Measurements from ENCODE around the gene TMEM259. TPM values are rescaled to one million over a fixed set of nuclear protein-coding genes. Genes with fewer than 3 reads are reported as not detected.

TMEM259 gene
- total and polyA plus RNA-seq, 2 of the 8 experiments (the other 6 are each of a cell fraction or from before 2014, with no cell fraction given), result 140 to 243 TPM

DNA sequence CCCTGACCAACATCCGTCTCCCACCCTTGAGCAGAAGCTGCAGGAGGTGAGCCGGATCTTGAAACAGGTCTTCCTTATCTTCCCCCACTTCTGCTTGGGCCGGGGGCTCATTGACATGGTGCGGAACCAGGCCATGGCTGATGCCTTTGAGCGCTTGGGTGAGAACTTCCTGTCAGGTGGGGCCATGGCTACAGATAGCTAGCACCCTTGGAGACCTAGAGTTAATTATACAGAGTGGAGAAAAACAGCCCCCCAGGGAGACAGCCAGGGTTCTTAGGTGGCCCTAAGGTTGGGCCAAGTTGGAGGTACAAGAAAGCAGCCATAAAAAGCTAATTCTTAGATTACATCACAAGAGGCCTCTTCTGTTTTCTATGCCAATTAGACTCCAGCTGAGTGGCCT is 37.2 kb upstream of the TMEM259 start:
- no peak overlapping the region for H2AK5ac ChIP-seq (ENCODE audit: low read depth, low read length)
- no peak overlapping the region for H3K4me2 ChIP-seq (ENCODE audit: insufficient read depth in 1 of 2, low read depth in 2 of 2, low read length in 2 of 2)
- H3K4me1 ChIP-seq (replicated peaks in 1 of 4; ENCODE audit: control insufficient read depth in 3 of 4, insufficient read depth in 4 of 4, low read length in 3 of 4), result peaks cover 0 to 4% (median 0%) of the 10 kb centered on the region in 4 experiments; a peak in 1 of 7 replicates
- CTCF ChIA-PET (ENCODE audit: partially characterized antibody), result interaction anchor here (0.6 to 2.4 kb wide), 3 partner anchors 9 to 287 kb away, joined by 3 to 7 read pairs (median 4); partner anchors contain the start of gene ARHGAP45
- H3K79me1 ChIP-seq (ENCODE audit: low read depth, low read length), result no peaks in the 10 kb centered on the region
- no peak overlapping the region for H2BK15ac ChIP-seq (ENCODE audit: low read length)
- no peak overlapping the region for H3K27ac ChIP-seq (ENCODE audit: low read depth, low read length)
- no peak overlapping the region for H3K56ac ChIP-seq (replicated peaks; ENCODE audit: insufficient read length, low read depth, low read length)
- peaks cover 38 to 63% of the 10 kb centered on the region in 2 experiments for H3K9me3 ChIP-seq (ENCODE audit: insufficient read depth in 2 of 2, low read depth in 1 of 2, low read length in 1 of 2)
- H2AFZ ChIP-seq (ENCODE audit: low read length), result no peak overlapping the region
- no peak overlapping the region for H2BK20ac ChIP-seq (ENCODE audit: low read length)
- no peak overlapping the region for H4K91ac ChIP-seq (replicated peaks; ENCODE audit: insufficient read length, low read length)
- no peak overlapping the region for H4K8ac ChIP-seq (ENCODE audit: extremely low read depth, insufficient read depth, low read length)
- no peak overlapping the region for H3K18ac ChIP-seq (ENCODE audit: extremely low read depth, low read length)
- H3K23me2 ChIP-seq (ENCODE audit: low read depth, low read length), result no peaks in the 10 kb centered on the region
- H3K14ac ChIP-seq (ENCODE audit: insufficient read length), result no peak overlapping the region
- no peak overlapping the region for H2BK120ac ChIP-seq (replicated peaks; ENCODE audit: low read depth, low read length)
- H3K9ac ChIP-seq (replicated peaks in 1 of 4; ENCODE audit: extremely low read depth in 1 of 4, low read depth in 3 of 4, low read length in 3 of 4), result no peak overlapping the region
- 92% methylated on average over 5 of the region's 5 CpGs; no CpG with 5 or more reads in 1 of the 2 experiments for WGBS, 2 experiments (ENCODE audit: extremely low coverage in 1 of 2, insufficient coverage in 1 of 2, insufficient read length in 1 of 2, insufficient replicate concordance in 2 of 2, low coverage in 1 of 2, low lambda C conversion rate in 2 of 2, missing lambda C conversion rate in 1 of 2)
- no peak overlapping the region for H4K5ac ChIP-seq (ENCODE audit: insufficient read length, low read depth, low read length)
- peaks cover 0 to 2% of the 10 kb centered on the region in 2 experiments for H4K20me1 ChIP-seq (replicated peaks in 1 of 2; ENCODE audit: control insufficient read depth in 1 of 2, insufficient read depth in 2 of 2, low read length in 2 of 2)
- no peak overlapping the region for H3K4ac ChIP-seq (replicated peaks; ENCODE audit: insufficient read length, low read depth, low read length)
- no peak for FAIRE-seq
- no peak overlapping the region for H2BK5ac ChIP-seq (ENCODE audit: low read depth, low read length)
- no peak overlapping the region for H3K23ac ChIP-seq (ENCODE audit: insufficient read length)
- H3K27me3 ChIP-seq (replicated peaks in 1 of 4; ENCODE audit: control insufficient read depth in 3 of 4, extremely low read depth in 1 of 4, insufficient read depth in 3 of 4, low read length in 3 of 4), result no peaks in the 10 kb centered on the region; a peak in 1 of 7 replicates
- POLR2A ChIA-PET (ENCODE audit: partially characterized antibody), result interaction anchor here (1.5 to 2.1 kb wide), 3 partner anchors 10 to 21 kb away, joined by 4 to 8 read pairs (median 8); partner anchors contain the start of gene ABCA7
- H2BK12ac ChIP-seq (ENCODE audit: low read depth, low read length), result no peak overlapping the region
- H3K36me3 ChIP-seq (ENCODE audit: control insufficient read depth in 2 of 4, insufficient read depth in 4 of 4, low read length in 3 of 4), result peaks cover 0 to 49% (median 14%) of the 10 kb centered on the region in 4 experiments; a peak in 6 of 8 replicates
- no peak for DNase-seq (ENCODE audit: low read depth in 1 of 2, low spot score in 2 of 2)
- no peaks in the 10 kb centered on the region for H3K79me2 ChIP-seq (ENCODE audit: control insufficient read depth in 1 of 2, insufficient read depth in 2 of 2, low read length in 2 of 2)
- H3K4me3 ChIP-seq (ENCODE audit: extremely low read depth in 1 of 4, insufficient read depth in 2 of 4, low read depth in 3 of 4, low read length in 4 of 4), result no peak overlapping the region
- TF ChIP-seq CEBPB (IDR thresholded peaks at IDR 0.05; ENCODE audit: low read depth, low read length) (no peak), SUZ12 (IDR thresholded peaks at IDR 0.05; ENCODE audit: low read length) (no peak), SIX5 (IDR thresholded peaks at IDR 0.05; ENCODE audit: low read depth, low read length) (no peak), HDAC6 (IDR thresholded peaks at IDR 0.05; ENCODE audit: low read depth, low read length) (no peak), TBP (IDR thresholded peaks at IDR 0.05; ENCODE audit: low read depth, low read length) (no peak), RAD21 (IDR thresholded peaks at IDR 0.05 in 1 of 2, conservative IDR thresholded peaks at IDR 0.05 in 1 of 2; ENCODE audit: low read depth in 2 of 2, low read length in 2 of 2) (no peak), HDAC2 (IDR thresholded peaks at IDR 0.05; ENCODE audit: borderline replicate concordance in 1 of 2, low read depth in 2 of 2, low read length in 2 of 2) (no peak), CHD1 (IDR thresholded peaks at IDR 0.05; ENCODE audit: low read depth, low read length) (no peak), SIRT6 (IDR thresholded peaks at IDR 0.05; ENCODE audit: low read length) (no peak), RFX5 (IDR thresholded peaks at IDR 0.05; ENCODE audit: borderline replicate concordance, low read depth, low read length) (no peak), BRCA1 (IDR thresholded peaks at IDR 0.05; ENCODE audit: low read depth, low read length) (no peak), POLR2A (IDR thresholded peaks at IDR 0.05; ENCODE audit: control extremely low read depth in 1 of 2, low read depth in 2 of 2, low read length in 2 of 2) (no peak)
- TF ChIP-seq, protein P1, sequence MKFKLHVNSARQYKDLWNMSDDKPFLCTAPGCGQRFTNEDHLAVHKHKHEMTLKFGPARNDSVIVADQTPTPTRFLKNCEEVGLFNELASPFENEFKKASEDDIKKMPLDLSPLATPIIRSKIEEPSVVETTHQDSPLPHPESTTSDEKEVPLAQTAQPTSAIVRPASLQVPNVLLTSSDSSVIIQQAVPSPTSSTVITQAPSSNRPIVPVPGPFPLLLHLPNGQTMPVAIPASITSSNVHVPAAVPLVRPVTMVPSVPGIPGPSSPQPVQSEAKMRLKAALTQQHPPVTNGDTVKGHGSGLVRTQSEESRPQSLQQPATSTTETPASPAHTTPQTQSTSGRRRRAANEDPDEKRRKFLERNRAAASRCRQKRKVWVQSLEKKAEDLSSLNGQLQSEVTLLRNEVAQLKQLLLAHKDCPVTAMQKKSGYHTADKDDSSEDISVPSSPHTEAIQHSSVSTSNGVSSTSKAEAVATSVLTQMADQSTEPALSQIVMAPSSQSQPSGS (IDR thresholded peaks at IDR 0.05; ENCODE audit: low read length), result no peak

Data from H1 (cell line).